AG08396 (cell line): ENCODE measurements around the gene ATPAF1.
A peak's percentile ranks its signal among the peaks of the same experiment; 100 is the strongest.

Experiments used
- DNase-seq: peaks from one replicate; pipeline ENCODE4 v3.0.0; 2012; ENCODE audit warnings: low spot score, mixed read lengths

The ATPAF1 gene

GRCh38 chr1:46650491-46650890 lies 17.7 kb downstream of the ATPAF1 start:
- no peak for DNase-seq

- no peak for DNase-seq
These were observed 18.4 kb downstream of the ATPAF1 start for GRCh38 chr1:46649764-46650163.

- DNase-seq = no peak
These were observed 20.6 kb downstream of the ATPAF1 start for GRCh38 chr1:46647611-46648010.

GRCh38 chr1:46646844-46647243 lies 21.3 kb downstream of the ATPAF1 start:
- no peak for DNase-seq

- no peak for DNase-seq
These were observed 21.8 kb downstream of the ATPAF1 start for GRCh38 chr1:46646331-46646730.

GRCh38 chr1:46645815-46646214 lies 22.3 kb downstream of the ATPAF1 start:
- no peak for DNase-seq

GRCh38 chr1:46643368-46643775 lies 24.8 kb downstream of the ATPAF1 start:
- DNase-seq = peak; percentile 75

GRCh38 chr1:46642115-46642680 lies 26.0 kb downstream of the ATPAF1 start:
- no peak for DNase-seq

GRCh38 chr1:46639547-46639946 lies 28.6 kb downstream of the ATPAF1 start:
- no peak for DNase-seq

- DNase-seq = no peak
These were observed 29.2 kb downstream of the ATPAF1 start for GRCh38 chr1:46638921-46639320.

- no peak for DNase-seq
These were observed 30.6 kb downstream of the ATPAF1 start for GRCh38 chr1:46637444-46638083.

GRCh38 chr1:46635205-46635604 lies 33.0 kb downstream of the ATPAF1 start:
- DNase-seq = no peak

GRCh38 chr1:46630719-46631118 lies 37.4 kb downstream of the ATPAF1 start:
- no peak for DNase-seq

GRCh38 chr1:46623743-46624644 lies 44.2 kb downstream of the ATPAF1 start:
- no peak for DNase-seq

- peak; percentile 38 for DNase-seq
These were observed 45.8 kb downstream of the ATPAF1 start for GRCh38 chr1:46622344-46622743.

- DNase-seq = no peak
These were observed 46.2 kb downstream of the ATPAF1 start for GRCh38 chr1:46621930-46622329.

- DNase-seq = no peak
These were observed 48.4 kb downstream of the ATPAF1 start for GRCh38 chr1:46619656-46620258.

GRCh38 chr1:46618754-46619415 lies 49.3 kb downstream of the ATPAF1 start:
- DNase-seq = no peak

- no peak for DNase-seq
These were observed 50.3 kb downstream of the ATPAF1 start for GRCh38 chr1:46617833-46618232.

- no peak for DNase-seq
These were observed 50.9 kb downstream of the ATPAF1 start for GRCh38 chr1:46617108-46617800.
